Measurements from ENCODE around the gene C19orf47. TPM values are rescaled to one million over a fixed set of nuclear protein-coding genes. Genes with fewer than 3 reads are reported as not detected.

The C19orf47 gene
- total and polyA plus RNA-seq, 8 donors, result 3.7 to 10.0 (median 5.7) TPM

DNA sequence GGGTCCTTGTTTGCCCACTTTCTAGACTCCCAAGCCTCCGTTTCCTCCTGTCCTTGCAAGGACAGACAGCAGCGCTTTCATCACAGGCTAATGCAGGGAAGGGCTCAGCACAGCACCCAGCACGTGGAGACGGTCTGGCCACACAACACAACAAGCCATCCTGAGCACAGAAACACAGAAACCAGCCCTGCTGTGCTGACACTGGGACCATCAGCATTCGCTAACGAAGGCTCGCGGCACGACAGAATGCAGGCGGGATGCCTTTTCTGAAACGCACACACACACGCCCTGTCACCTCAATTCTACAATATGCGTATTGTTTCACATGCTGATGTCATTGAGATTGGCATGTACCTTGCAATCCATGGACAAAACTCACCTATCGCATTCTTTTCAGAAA, 75.9 kb downstream of the C19orf47 start:
- H3K4me1 ChIP-seq, result peaks cover 0 to 6% (median 3%) of the 10 kb centered on the region in 3 donors
- no peak overlapping the region for H3K4me3 ChIP-seq
- H3K36me3 ChIP-seq, result no peaks in the 10 kb centered on the region
- no peak for DNase-seq
- intact Hi-C loops (cut with DNase I), result no loop called here
- FAIRE-seq, result no peak
- no peak for ATAC-seq
- WGBS, 2 donors, result 92 to 93% methylated on average over 14 of the region's 14 CpGs
- no peaks in the 10 kb centered on the region for H3K27me3 ChIP-seq
- TF ChIP-seq CTCF (IDR thresholded peaks at IDR 0.05), result no peak
- H3K9me3 ChIP-seq, result no peaks in the 10 kb centered on the region
- no peak overlapping the region for H3K27ac ChIP-seq

GRCh38 chr19:40271706-40272105, 76.5 kb downstream of the C19orf47 start:
- H3K36me3 ChIP-seq, result no peaks in the 10 kb centered on the region
- 92 to 98% methylated on average over 4 of the region's 4 CpGs for WGBS, 2 donors
- no peak for ATAC-seq
- peaks cover 0 to 6% (median 4%) of the 10 kb centered on the region in 3 donors for H3K4me1 ChIP-seq
- H3K27ac ChIP-seq, result no peak overlapping the region
- H3K9me3 ChIP-seq, result no peaks in the 10 kb centered on the region
- intact Hi-C loops (cut with DNase I), result no loop called here
- H3K4me3 ChIP-seq, result no peak overlapping the region
- no peak for TF ChIP-seq CTCF (IDR thresholded peaks at IDR 0.05)
- DNase-seq, result peak in 1 of 6 donors; percentile 1
- no peaks in the 10 kb centered on the region for H3K27me3 ChIP-seq
- no peak for FAIRE-seq

- Histone ChIP-seq H3K4me1 (peaks cover 0 to 10% (median 8%) of the 10 kb centered on the region in 3 donors), H3K9me3 (no peaks in the 10 kb centered on the region), H3K27me3 (no peaks in the 10 kb centered on the region), H3K4me3 (no peak overlapping the region), H3K36me3 (no peaks in the 10 kb centered on the region), H3K27ac (no peak overlapping the region)
- intact Hi-C loops (cut with DNase I), result no loop called here
- WGBS, 2 donors, result 91 to 92% methylated on average over 12 of the region's 12 CpGs
- ATAC-seq (no peak), FAIRE-seq (no peak), DNase-seq (peak in 1 of 6 donors; percentile 25)
- TF ChIP-seq CTCF (IDR thresholded peaks at IDR 0.05), result no peak
These were observed 77.7 kb downstream of the C19orf47 start for GRCh38 chr19:40270362-40271089.

Small RNAs within 50 kb of the gene (microRNA-seq; reads per million reads assigned to microRNA genes)
- gene MIR641 (7.7 to 36.5 reads per million in 2 donors), gene MIR6796 (0 reads per million in 2 donors)

Other genes starting within 250 kb of the C19orf47 start
- gene MAP3K10, start 157.0 kb downstream of the C19orf47 start, total RNA-seq, result 10 to 100 TPM in 1 of 6 donors, 1 to 10 TPM in 5; 5.9 to 13.7 (median 7.1) TPM
- gene MAP3K10, start 157.0 kb downstream of the C19orf47 start, polyA plus RNA-seq, result 10 to 100 TPM; 12.4 to 32.8 TPM
- not detected for gene TTC9B, start 130.0 kb downstream of the C19orf47 start, total RNA-seq
- under 1 TPM in 1 of 2 donors, not detected in 1; 0.05 TPM for gene TTC9B, start 130.0 kb downstream of the C19orf47 start, polyA plus RNA-seq
- gene CCNP, start 121.7 kb downstream of the C19orf47 start, total RNA-seq, result under 1 TPM in 1 of 6 donors, not detected in 5; 0.19 TPM
- gene CCNP, start 121.7 kb downstream of the C19orf47 start, polyA plus RNA-seq, result under 1 TPM in 1 of 2 donors, not detected in 1; 0.21 TPM
- 10 to 100 TPM; 49.2 to 79.3 (median 54.5) TPM for gene AKT2, start 63.1 kb downstream of the C19orf47 start, total RNA-seq
- gene AKT2, start 63.1 kb downstream of the C19orf47 start, polyA plus RNA-seq, result 10 to 100 TPM; 54.8 to 70.1 TPM
- 100 to 1,000 TPM in 3 of 6 donors, 10 to 100 TPM in 3; 87.5 to 123 (median 101) TPM for gene PLD3, start 298 bp upstream of the C19orf47 start, total RNA-seq
- gene PLD3, start 298 bp upstream of the C19orf47 start, polyA plus RNA-seq, result 100 to 1,000 TPM; 157 to 208 TPM
- gene HIPK4, start 41.8 kb upstream of the C19orf47 start, total RNA-seq, result under 1 TPM in 3 of 6 donors, not detected in 3; 0.06 to 0.14 (median 0.09) TPM
- under 1 TPM; 0.05 to 0.08 TPM for gene HIPK4, start 41.8 kb upstream of the C19orf47 start, polyA plus RNA-seq
- gene PRX, start 65.0 kb upstream of the C19orf47 start, total RNA-seq, result 1 to 10 TPM; 1.4 to 3.2 (median 2.3) TPM
- gene PRX, start 65.0 kb upstream of the C19orf47 start, polyA plus RNA-seq, result 1 to 10 TPM; 3.2 to 3.7 TPM
- 1 to 10 TPM; 2.6 to 5.4 (median 3.9) TPM for gene SERTAD1, start 77.6 kb upstream of the C19orf47 start, total RNA-seq
- 10 to 100 TPM in 1 of 2 donors, 1 to 10 TPM in 1; 6.4 to 11.9 TPM for gene SERTAD1, start 77.6 kb upstream of the C19orf47 start, polyA plus RNA-seq
- 10 to 100 TPM in 1 of 6 donors, 1 to 10 TPM in 5; 4.9 to 14.8 (median 7.6) TPM for gene SERTAD3, start 95.9 kb upstream of the C19orf47 start, total RNA-seq
- 10 to 100 TPM; 11.2 to 15.0 TPM for gene SERTAD3, start 95.9 kb upstream of the C19orf47 start, polyA plus RNA-seq
- gene BLVRB, start 117.3 kb upstream of the C19orf47 start, total RNA-seq, result 10 to 100 TPM; 24.1 to 39.9 (median 34.0) TPM
- gene BLVRB, start 117.3 kb upstream of the C19orf47 start, polyA plus RNA-seq, result 10 to 100 TPM; 47.6 to 49.4 TPM
- 1 to 10 TPM; 1.0 to 2.5 (median 1.3) TPM for gene SPTBN4, start 118.6 kb upstream of the C19orf47 start, total RNA-seq
- gene SPTBN4, start 118.6 kb upstream of the C19orf47 start, polyA plus RNA-seq, result 10 to 100 TPM in 1 of 2 donors, 1 to 10 TPM in 1; 9.4 to 23.9 TPM
- 10 to 100 TPM; 18.2 to 40.3 (median 22.7) TPM for gene SHKBP1, start 228.5 kb upstream of the C19orf47 start, total RNA-seq
- 10 to 100 TPM; 73.3 to 86.2 TPM for gene SHKBP1, start 228.5 kb upstream of the C19orf47 start, polyA plus RNA-seq

Measured in pancreas (tissue), 10 donors.